GM20431 (cell line): Measurements from ENCODE around the gene PAK5.

Experiments
- in situ Hi-C: fragments of 300-500 bp; cut with MseI, MboI; formaldehyde crosslinking; loops from one replicate; pipeline ENCODE4 v1.15.0; 2020; ENCODE audit warnings: low sequenced_read_pairs; ENCODE audit not compliant: unreplicated experiment

Gene PAK5

DNA sequence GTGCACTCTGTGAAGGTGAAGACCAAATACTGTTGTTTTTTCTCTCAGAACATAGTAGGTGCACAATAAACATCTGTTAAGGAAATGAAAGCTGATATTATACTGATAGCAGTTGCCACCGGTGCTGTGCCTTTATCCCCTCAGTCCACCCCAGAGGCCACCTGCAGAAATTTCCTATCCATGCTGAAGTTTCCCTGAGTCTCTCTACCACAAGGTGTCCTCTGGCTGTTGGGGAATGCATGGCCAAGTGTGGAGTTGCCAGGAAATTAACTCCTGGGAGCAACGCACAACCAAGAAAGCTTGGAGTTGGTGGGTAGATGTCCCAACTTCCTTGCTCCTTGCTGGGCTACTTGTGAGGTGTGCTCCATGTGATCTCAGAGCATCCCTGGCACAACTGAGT is 210.3 kb downstream of the PAK5 start:
- in situ Hi-C loops = no loop called here

DNA sequence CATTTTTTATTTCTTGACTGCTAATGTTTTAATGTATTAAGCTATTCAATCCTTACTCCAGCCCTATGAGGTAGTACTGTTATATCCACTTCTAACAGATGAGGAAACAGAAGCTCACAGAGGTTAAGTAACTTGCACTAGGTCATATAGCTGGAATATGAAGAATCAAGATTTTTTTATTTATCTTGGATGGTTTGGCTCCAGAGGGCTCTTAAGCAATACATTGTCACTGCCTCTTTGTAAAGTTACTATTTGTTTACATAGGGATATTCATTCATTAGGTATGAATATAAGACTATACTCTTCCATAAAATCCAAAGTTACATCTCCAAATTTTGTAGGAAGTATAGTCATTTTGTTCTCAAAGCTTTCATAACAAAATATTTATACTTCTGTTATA is 210.7 kb downstream of the PAK5 start:
- in situ Hi-C loops = no loop called here

DNA sequence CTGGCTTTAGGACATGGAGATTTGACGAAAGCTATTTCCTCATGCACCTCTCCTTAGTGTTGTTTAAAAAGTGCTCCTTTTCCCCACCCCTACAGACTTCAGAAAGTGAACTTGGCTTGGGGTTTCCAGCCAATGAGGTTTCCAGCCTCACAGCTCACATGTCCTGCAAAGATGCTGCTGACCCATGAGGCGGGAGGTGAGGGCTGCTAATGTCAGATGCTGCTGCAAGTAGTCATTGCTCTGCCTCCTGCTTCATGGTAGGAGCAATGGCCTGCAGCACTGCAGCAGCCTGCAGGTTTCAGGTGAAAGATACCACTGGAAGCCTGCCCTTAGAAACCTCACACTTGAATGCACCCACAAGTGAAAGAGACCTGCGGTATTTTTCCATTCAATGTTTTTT is 211.7 kb downstream of the PAK5 start:
- in situ Hi-C loops = no loop called here

DNA sequence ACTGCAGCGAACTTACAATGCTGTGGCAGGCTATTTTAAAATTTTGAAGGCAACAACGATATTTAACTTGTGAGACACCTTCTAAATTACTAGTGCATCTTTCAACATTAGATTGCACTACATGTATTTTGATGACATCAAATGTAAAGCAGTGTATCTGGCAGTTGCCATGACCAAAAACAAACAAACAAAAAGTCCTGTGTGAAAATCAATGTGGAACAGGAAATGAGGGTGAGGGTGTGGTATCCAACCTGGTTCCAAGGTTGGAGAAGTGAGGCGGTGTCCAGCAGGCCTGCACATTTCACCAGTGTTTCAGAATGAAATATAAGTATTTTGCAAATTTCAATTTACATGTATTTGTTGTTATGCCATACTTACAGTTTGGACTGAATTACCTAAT is 212.5 kb downstream of the PAK5 start:
- in situ Hi-C loops = no loop called here

DNA sequence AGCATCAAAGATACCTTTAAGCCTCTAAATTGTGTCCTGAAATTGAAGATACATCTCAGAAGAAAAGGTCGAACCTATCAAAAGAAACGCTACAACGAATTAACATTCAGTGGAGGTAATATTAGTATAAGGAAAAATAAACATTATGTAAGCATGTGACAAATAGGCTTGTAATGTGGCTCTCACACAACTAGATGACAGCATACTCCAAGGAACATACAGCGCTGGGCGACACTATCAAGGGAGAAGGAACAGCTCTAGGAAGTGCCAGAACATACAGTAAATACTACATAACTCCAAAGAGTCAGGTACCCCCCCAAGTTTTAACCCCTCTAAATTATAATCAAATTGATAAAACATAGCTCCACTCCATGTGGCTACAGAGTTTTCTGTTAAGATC is 220.9 kb downstream of the PAK5 start:
- in situ Hi-C loops = no loop called here

DNA sequence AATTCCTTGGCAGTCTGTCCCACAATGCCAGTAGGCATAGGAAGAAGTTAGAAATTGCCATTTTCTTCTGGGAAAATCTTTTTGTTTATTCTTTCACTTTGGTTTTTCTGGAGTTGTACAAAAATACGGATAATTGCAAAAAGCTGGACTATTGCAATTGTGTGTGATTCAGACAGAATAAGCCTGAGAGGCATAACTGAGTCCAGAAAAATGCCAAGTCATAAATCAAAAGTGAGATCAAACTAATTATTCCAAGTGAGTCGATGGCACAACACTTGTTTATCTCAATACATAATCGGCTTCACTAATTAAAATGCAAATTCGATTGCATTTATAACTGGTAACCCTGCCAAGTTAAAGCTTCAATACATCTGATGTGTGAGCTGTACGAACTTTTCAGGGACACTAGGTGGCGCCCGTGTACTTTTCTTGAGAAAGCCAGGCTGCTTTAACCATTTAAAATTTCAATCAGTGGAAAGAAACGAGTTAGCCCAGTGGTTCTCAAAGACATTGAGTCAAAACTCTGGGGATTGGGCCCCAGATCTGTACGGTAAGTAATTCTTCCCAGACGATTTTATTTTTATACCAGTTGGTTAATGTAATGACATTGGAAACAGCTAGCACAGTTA is 221.9 kb downstream of the PAK5 start:
- in situ Hi-C loops = no loop called here

DNA sequence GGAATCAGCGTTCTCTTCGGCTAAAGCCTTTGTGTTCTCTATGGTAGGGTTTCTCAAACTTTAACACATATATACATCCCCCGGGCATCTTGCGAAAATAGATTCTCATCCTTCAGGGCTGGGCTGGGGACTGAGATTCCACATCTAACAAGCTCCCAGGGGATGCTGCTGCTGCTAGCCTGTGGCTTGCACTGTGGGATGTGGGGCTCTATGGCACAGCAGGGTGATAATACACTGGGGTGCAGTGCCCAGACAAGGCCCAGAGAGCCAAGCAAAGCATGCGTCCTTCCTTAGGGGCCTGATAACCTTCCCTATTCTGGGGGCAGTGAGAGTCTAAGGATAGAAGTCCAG is 222.4 kb downstream of the PAK5 start:
- in situ Hi-C loops = no loop called here

DNA sequence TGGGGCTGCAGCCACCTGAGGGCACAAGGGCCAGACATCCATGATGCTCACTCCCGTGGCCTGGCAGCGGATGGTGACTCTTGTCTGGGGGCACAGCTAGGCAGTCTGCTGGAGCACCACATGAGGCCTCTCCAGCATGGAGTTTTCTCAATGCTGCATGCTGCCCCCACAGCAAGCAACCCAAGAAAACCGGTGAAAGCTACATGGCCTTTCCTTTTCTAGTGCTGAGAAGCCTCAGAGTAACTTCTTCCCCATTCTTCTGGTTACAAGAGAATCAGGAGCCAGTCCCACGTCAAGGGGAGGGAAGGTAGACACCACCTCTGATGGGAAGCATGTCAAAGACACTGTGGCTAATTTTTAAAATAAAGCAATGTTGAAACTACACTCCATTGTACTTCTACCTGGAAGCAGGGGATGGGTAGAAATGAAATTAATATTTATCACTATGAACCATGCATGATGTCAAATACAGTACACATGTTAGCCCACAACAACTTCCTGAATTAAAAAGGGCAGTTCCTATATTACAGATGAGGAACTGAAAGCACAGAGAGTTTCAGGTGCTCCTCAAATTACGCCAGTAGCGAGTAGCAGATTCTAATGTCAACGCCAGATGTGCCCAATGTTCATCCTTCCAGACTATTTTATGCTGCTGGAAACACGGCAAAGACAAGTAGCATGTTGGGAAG is 223.0 kb downstream of the PAK5 start:
- in situ Hi-C loops = no loop called here

DNA sequence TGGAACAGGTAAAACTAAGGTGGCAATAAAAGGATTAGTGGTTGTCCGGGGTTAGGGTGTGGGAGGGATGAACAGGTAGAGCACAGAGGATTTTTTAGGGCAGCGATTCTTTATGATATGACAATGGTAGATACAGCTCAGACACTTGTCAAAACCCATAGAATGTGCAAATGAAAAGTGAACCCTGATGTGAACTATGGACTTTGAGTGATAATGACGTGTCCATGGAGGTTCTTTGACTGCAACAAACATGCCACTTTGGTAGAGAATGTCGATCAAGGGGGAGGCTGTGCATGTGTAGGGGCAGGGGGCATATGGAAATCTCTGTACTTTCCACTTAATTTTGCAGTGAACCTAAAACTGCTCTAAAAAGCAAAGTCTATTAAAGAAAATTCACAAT is 223.8 kb downstream of the PAK5 start:
- in situ Hi-C loops = no loop called here

DNA sequence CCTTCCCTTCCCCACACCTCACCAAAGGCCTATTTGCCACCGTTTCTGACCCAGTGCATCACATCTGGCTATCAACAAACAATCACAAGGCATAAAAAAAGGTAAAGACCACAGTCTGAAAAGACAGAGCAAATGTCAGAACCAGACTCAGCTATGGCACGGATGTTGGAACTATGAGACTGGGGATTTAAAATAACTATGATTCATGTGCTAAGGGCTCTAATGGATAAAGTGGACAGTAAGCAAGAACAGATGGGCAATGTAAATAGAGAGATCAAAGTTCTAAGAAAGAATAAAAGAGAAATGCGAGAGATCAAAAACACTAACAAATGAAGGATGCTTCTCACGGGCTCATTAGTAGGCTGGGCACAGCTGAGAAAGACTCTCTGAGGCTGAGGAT is 225.0 kb downstream of the PAK5 start:
- in situ Hi-C loops = no loop called here

DNA sequence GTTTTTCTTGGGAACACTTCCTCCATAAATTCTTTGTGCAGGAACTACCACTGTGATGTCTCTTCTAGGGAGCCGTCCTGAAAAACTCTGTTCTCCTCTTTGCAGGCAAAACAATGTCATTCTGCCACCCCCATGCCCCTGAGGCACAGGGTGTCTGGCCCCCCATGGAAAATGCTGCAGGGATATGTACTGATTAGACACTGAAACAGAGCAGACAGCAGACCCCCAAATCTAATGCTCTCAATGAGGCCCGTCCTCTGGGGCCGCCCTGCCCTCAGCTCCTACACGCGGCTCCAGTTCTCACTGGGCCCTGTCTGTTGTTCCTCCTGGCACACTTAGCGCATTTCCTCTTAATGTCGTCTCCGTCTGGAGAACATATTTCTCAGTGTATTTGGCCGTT is 227.0 kb downstream of the PAK5 start:
- in situ Hi-C loops = no loop called here

DNA sequence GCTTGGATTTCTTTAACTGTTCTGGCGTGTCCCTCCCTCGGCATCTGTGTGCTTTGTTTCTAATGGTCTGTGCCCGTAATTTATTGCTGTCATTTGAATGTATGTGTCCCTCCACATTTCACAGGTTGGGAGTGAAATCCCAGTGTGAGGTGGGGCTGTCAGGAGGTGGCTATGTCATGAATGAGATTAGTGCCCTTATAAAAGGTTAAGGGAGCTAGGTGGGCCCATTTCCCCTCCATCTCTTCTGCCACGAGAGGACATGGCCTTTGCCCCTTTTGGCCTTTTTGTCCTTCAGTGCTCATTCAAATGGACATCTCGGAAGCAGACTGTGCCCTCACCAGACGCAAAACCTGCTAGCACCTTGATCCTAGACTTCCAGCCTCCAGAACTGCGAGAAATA is 228.2 kb downstream of the PAK5 start:
- in situ Hi-C loops = no loop called here

DNA sequence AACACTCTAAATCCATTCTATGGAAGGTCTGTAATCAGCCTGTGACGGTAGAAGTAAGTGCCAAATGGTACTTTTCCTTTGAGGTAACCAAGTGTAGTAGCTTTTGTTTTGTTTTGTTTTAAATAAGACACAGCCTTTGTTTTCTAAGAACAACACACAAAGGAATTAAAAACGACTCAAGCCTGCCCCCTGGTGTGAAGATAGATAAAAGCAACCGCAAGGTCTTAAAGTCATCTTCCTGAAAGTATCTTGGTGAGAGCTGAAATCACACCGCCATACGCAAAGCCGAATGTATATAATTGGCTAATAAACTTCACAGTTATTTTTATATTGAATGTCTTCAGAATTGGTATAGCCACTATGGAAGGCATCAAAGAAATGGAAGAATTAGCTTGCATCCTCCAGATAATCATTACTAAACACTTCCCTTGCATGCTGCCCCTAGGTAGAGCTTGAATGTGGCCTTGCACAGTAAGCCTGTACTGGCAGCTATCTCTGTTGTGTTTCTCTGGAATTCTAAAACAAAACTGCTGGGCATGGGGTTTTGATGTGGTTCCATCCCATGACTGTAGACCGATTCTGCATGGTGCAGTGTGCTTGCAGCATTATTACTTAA is 228.9 kb downstream of the PAK5 start:
- in situ Hi-C loops = loop anchor here (10.0 kb wide), 1 partner anchor 195 kb away; no protein-coding TSS in a partner anchor

DNA sequence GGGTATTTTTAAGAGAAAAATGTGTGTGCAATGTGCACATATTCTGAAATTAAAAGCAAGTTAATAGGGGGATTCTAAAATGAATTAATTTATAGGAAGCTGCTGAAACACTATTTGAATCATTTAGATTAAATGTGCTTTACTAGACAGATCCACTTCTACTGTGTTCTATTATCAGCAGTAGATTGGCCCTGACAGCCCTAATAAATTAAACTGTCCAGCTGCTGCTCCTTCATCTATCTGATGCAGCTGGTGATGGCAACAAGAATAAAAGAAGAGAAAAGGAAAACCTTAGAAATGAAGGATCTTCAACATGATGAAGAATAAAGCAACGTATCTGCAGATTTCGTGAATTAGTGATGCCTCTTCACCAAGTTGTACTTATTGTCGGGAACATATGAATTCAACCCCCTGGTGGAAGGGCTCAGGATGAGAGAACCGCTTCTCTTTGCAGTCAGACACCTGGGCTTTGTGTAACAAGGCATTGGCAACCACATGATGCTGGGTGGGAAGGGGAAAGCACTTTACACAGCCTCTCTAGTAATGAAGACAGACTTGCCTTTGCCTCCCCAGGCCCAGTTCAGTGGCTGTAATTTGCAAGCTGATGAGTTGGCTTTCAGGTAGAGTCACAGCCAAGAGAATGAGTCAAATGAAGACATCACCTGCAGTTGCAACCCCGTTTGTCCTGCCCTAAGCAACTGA is 230.1 kb downstream of the PAK5 start:
- in situ Hi-C loops = loop anchor here (10.0 kb wide), 1 partner anchor 194 kb away; no protein-coding TSS in a partner anchor

DNA sequence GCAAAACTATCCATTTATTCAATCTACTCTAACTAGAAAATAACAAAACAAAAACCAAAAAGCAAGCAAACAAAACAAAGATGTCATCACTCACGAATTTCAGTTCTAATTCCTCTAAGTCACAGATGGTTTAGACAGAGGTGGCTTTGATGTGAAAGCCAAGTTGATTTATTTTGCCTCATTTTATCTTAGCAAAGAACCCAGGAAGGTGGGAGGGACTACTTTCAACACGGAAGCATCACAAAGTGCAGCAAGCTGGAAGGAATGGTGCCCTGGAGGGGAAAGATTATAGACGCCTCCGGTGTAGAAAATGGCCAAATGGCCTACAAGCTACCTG is 236.1 kb downstream of the PAK5 start:
- in situ Hi-C loops = loop anchor here (10.0 kb wide), 1 partner anchor 188 kb away; no protein-coding TSS in a partner anchor

DNA sequence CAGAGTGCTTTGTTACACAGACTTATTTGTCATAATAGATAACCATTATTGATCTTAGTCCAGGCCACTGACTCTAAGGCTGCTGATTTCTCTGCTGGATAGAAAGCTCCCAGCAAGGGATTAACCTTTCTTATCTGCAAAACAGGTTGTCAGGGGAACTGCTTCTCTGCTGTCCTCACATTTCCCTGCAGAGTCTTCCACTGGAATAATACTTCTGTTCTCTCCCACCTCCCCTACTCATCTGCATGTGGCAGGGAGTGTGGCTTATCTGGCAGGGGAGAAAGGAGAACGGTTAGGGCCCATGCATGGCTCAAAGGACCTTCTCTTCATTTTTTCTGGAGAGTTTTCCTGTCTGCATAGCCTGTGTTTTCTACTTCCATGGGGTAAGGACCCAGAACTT is 238.3 kb downstream of the PAK5 start:
- in situ Hi-C loops = loop anchor here (10.0 kb wide), 1 partner anchor 186 kb away; no protein-coding TSS in a partner anchor

DNA sequence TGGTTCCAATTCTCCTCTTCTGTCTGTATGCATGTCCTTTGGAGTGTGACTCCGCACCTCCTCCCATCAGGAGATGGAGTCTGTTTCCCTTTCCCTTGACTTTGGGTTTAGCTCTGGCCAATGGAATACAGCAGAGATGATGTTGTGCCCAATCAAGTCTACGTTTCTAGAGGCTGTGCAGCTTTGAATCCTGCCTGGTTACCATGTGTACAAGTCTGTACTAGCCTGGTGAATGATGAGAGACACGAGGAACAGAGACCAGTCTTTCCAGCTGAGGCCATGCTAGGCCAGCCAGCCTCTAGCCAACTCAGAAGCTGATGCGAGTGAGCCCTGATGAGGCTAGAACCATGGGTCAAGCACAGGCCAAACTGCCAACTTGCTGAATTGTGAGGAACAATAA is 241.3 kb downstream of the PAK5 start:
- in situ Hi-C loops = no loop called here

DNA sequence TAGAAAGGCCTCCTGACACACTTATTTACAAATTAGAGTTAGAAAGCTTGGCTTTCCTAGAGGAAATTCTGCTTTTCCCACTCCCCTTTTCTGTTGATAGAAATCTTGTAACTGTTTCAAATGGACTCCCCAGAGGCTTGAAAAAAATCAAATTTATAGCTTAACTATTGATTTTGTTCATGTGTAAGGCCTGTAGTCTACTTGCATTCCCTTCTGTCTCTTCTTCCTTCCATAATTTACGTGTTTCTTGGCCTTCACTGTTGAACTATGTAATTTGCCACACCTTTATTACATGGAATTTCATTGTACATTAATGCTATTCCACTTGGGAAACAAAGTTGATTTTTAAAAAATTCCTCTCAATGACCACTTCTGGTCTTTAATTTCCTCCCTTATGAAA is 243.1 kb downstream of the PAK5 start:
- in situ Hi-C loops = no loop called here

DNA sequence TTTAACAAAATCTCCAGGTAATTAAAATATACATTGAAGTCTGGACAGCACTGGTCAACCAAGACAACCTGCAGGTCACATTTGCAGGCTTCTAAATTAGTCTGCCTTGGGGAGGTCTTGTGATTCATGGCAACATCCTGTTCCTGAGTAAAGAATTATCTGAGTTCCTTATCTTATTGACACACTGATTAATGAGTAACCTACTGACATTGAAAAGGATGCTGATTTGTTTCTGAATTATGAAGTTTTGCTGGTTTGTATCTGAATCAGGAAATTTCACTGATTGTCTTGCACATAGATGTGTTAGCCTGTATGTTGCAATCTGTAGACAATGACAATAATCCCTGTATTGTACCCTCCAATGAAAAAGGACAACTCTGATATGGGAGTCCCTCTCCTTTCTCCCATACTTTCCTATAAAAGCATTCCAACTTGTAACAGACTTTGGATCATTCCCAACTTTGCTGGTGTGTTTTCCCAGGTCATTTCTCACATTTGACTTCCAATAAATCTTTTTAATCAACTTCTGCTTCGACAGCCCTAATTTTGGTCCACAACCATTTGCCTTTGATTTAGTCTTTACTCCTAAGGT is 244.5 kb downstream of the PAK5 start:
- in situ Hi-C loops = no loop called here

DNA sequence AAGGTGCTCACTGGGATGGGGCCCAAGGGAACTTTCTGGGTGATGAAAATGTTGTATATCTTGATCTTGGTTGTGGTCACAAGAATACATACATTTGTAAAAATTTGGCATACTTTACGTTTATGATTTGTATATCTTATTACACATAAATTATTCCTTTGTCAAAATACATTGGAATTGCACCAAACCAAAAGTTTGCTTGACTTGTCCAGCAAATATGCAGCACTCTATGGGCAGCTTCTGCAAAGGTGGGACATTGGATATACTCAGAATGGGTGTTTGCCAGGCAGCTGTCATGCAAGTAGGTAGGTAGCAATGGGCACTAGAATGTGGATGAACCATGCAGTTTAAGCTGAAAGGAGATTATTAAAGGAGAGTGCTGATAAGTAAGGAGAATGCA is 246.5 kb downstream of the PAK5 start:
- in situ Hi-C loops = no loop called here

DNA sequence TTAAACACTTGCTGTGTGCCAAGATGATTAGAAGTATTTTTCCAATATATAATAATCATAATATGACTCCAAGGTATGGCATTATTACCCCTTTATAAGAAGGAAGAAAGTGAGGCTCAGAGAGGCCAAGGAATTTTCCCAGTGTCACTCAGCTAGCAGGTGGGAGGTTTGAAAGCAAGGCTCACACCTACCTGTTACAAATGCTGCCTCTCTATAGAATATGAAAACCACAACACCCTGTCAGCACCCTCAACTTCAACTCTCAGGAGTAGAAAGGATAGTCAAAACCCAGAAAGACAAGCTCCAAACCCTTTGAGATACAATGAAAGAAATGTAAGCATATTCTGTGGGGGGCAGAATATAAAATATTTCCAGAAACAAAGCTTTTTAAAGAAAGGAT is 247.8 kb downstream of the PAK5 start:
- in situ Hi-C loops = no loop called here
